ENCODE measurements around the gene PADI1. TPM values are rescaled to one million over a fixed set of nuclear protein-coding genes. Genes with fewer than 3 reads are reported as not detected.

Gene PADI1
- total RNA-seq, 1 experiment from 2014 or later: 0.24 TPM

GRCh38 chr1:17199267-17200044, 5.5 kb upstream of the PADI1 start:
- no peak overlapping the region for H4K8ac ChIP-seq (replicated peaks; ENCODE audit: insufficient read length, low read depth, low read length)
- no peak for DNase-seq
- H3K56ac ChIP-seq (ENCODE audit: insufficient read length, low read depth, low read length): no peak overlapping the region
- H3K23me2 ChIP-seq (ENCODE audit: insufficient read length, low read depth, low read length, poor library complexity, severe bottlenecking): no peaks in the 10 kb centered on the region
- no peaks in the 10 kb centered on the region for H3K27me3 ChIP-seq (ENCODE audit: insufficient read depth, low read length)
- H3K4ac ChIP-seq (ENCODE audit: low read depth, low read length): no peak overlapping the region
- H2BK5ac ChIP-seq (ENCODE audit: insufficient read length, low read length): no peak overlapping the region
- no peak overlapping the region for H4K5ac ChIP-seq (ENCODE audit: insufficient read length, low read depth, low read length)
- H2AK5ac ChIP-seq (ENCODE audit: insufficient read length, low read length): no peak overlapping the region
- no peak overlapping the region for H2BK20ac ChIP-seq (ENCODE audit: low read depth, low read length, poor library complexity, severe bottlenecking)
- no peak overlapping the region for H2AFZ ChIP-seq (ENCODE audit: low read length)
- H3K4me3 Mint-ChIP-seq: no peak overlapping the region
- peaks cover 12% of the 10 kb centered on the region for H3K27me3 Mint-ChIP-seq (ENCODE audit: low read depth)
- H3K36me3 Mint-ChIP-seq (ENCODE audit: insufficient read depth in 1 of 3, low read depth in 3 of 3): no peaks in the 10 kb centered on the region; a peak in 1 of 7 replicates
- no peak overlapping the region; a peak in 1 of 7 replicates for H3K27ac Mint-ChIP-seq
- no peaks in the 10 kb centered on the region for H3K79me2 ChIP-seq (ENCODE audit: insufficient read depth, low read length)
- H3K9me3 Mint-ChIP-seq: no peaks in the 10 kb centered on the region
- WGBS (ENCODE audit: extremely low coverage, insufficient read length, low lambda C conversion rate): no CpG with 5 or more reads among the region's 9 CpGs
- no peaks in the 10 kb centered on the region for H3K79me1 ChIP-seq (ENCODE audit: insufficient read depth, low read depth, low read length, poor library complexity, severe bottlenecking)
- H3K4me1 Mint-ChIP-seq: peaks cover 7 to 17% of the 10 kb centered on the region in 2 experiments
- TF ChIP-seq CTCF (conservative IDR thresholded peaks at IDR 0.05): no peak
- H3K9ac ChIP-seq (ENCODE audit: extremely low read depth, insufficient read length, low read length): no peak overlapping the region
- H3K27ac ChIP-seq (ENCODE audit: insufficient read length, low read depth, low read length): no peak overlapping the region
- no peak overlapping the region for H3K23ac ChIP-seq (ENCODE audit: insufficient read length, low read depth, low read length)
- H2BK12ac ChIP-seq (ENCODE audit: insufficient read length, low read depth, low read length): no peak overlapping the region
- H2BK15ac ChIP-seq (ENCODE audit: low read depth, low read length): no peak overlapping the region
- H3K4me1 ChIP-seq (ENCODE audit: insufficient read depth, low read length): no peaks in the 10 kb centered on the region
- no peak overlapping the region for H3T11ph ChIP-seq (ENCODE audit: low read length)
- H4K20me1 ChIP-seq (ENCODE audit: control insufficient read depth, insufficient read depth, insufficient read length): no peaks in the 10 kb centered on the region
- no peak overlapping the region for H4K91ac ChIP-seq (ENCODE audit: insufficient read length, low read depth, low read length)
- no peak overlapping the region for H2BK120ac ChIP-seq (ENCODE audit: low read depth, low read length, poor library complexity, severe bottlenecking)
- no peak overlapping the region for H3K4me2 ChIP-seq (ENCODE audit: insufficient read depth, insufficient read length, low read length)
- no peak overlapping the region for H3K14ac ChIP-seq (ENCODE audit: insufficient read depth, low read length)
- H3K18ac ChIP-seq (ENCODE audit: insufficient read length, low read depth, low read length): no peak overlapping the region
- no peaks in the 10 kb centered on the region for H3K9me3 ChIP-seq (ENCODE audit: control insufficient read depth, low read depth, low read length)

All from H9 (cell line).